OCI-LY1 (cell line): ENCODE data around the gene CCNB3.
"Not testable (repeated sequence)": the region's sequence is repeated elsewhere in the genome, so short reads cannot be mapped to it uniquely, and the experiment has no call there.

Experiments
- H2AFZ ChIP-seq: fragments of 200-600 bp; sonication (generic), shearing (Covaris generic); 2 replicates; pipeline ENCODE4 v1.6.0; 2014; ENCODE audit warnings: antibody characterized with exemption, mild to moderate bottlenecking, low read length
- H3F3A ChIP-seq: fragments of 200-600 bp; sonication (generic), shearing (Covaris generic); 2 replicates; pipeline ENCODE4 v1.6.0; 2014; ENCODE audit warnings: mild to moderate bottlenecking, antibody characterized with exemption, low read length, moderate library complexity; ENCODE audit not compliant: insufficient read depth
- H3K27ac ChIP-seq: fragments of 200-600 bp; sonication (generic); 2 replicates; pipeline ENCODE4 v1.5.1; 2014; ENCODE audit warnings: low read length, mixed run types, mild to moderate bottlenecking, low read depth; ENCODE audit not compliant: poor library complexity, severe bottlenecking
- H3K27me3 ChIP-seq: fragments of 200-600 bp; sonication (generic); 2 replicates; pipeline ENCODE4 v1.6.0; 2014; ENCODE audit warnings: antibody characterized with exemption, mild to moderate bottlenecking, low read length, moderate library complexity; ENCODE audit not compliant: insufficient read depth
- H3K36me3 ChIP-seq: fragments of 200-600 bp; sonication (generic); 2 replicates; pipeline ENCODE4 v1.6.1; 2014; ENCODE audit warnings: mild to moderate bottlenecking, antibody characterized with exemption, low read length, moderate library complexity, mixed read lengths; ENCODE audit not compliant: insufficient read depth
- H3K4me1 ChIP-seq: fragments of 200-600 bp; sonication (generic); 2 replicates; pipeline ENCODE4 v1.5.1; 2014; ENCODE audit warnings: mild to moderate bottlenecking, low read length, moderate library complexity; ENCODE audit not compliant: insufficient read depth, severe bottlenecking
- H3K4me2 ChIP-seq: fragments of 200-600 bp; sonication (generic), shearing (Covaris generic); 2 replicates; pipeline ENCODE4 v1.6.1; 2014; ENCODE audit warnings: low read length
- H3K4me3 ChIP-seq: fragments of 200-600 bp; sonication (generic); 2 replicates; pipeline ENCODE4 v1.5.1; 2014; ENCODE audit warnings: low read length, low read depth, mild to moderate bottlenecking, mixed read lengths; ENCODE audit not compliant: poor library complexity, severe bottlenecking
- H3K79me2 ChIP-seq: fragments of 200-600 bp; shearing (Covaris generic); 2 replicates; pipeline ENCODE4 v1.6.1; 2016; ENCODE audit warnings: mixed run types, low read length, mixed read lengths; ENCODE audit not compliant: insufficient read depth
- H3K9ac ChIP-seq: fragments of 200-600 bp; sonication (generic), shearing (Covaris generic); 2 replicates; pipeline ENCODE4 v1.6.1; 2014; ENCODE audit warnings: mild to moderate bottlenecking, low read length, mixed read lengths
- H3K9me2 ChIP-seq: fragments of 200-600 bp; sonication (generic), shearing (Covaris generic); 2 replicates; pipeline ENCODE4 v1.6.1; 2014; ENCODE audit warnings: low read depth, mild to moderate bottlenecking, low read length, mixed read lengths
- H3K9me3 ChIP-seq: fragments of 200-600 bp; shearing (Covaris generic); 2 replicates; pipeline ENCODE4 v1.6.1; 2014; ENCODE audit warnings: low read length, mixed read lengths
- H4K20me1 ChIP-seq: fragments of 200-600 bp; sonication (generic), shearing (Covaris generic); 2 replicates; pipeline ENCODE4 v1.6.0; 2016; ENCODE audit warnings: mild to moderate bottlenecking, low read length; ENCODE audit not compliant: insufficient read depth
- CTCF ChIP-seq: fragments of 200-600 bp; sonication (generic), shearing (Covaris generic); IDR thresholded peaks from 2 replicates; pipeline ENCODE4 v1.5.1; 2017; ENCODE audit warnings: mild to moderate bottlenecking, antibody characterized with exemption, low read length, moderate library complexity, mixed read lengths
- EZH2 ChIP-seq: fragments of 200-600 bp; sonication (generic), shearing (Covaris generic); IDR thresholded peaks from 2 replicates; pipeline ENCODE4 v1.8.0; 2017; ENCODE audit warnings: borderline replicate concordance, mixed run types, mild to moderate bottlenecking, antibody characterized with exemption, low read length, moderate library complexity, mixed read lengths

CCNB3 gene

GRCh38 chrX:50211510-50211909 is 6.9 kb downstream of the CCNB3 start:
- Histone ChIP-seq H3K27me3 (no peaks in the 10 kb centered on the region), H3K27ac (no peak overlapping the region), H3K4me2 (no peak overlapping the region), H3F3A (no peaks in the 10 kb centered on the region), H3K79me2 (no peaks in the 10 kb centered on the region), H3K36me3 (no peaks in the 10 kb centered on the region), H3K4me3 (no peak overlapping the region), H4K20me1 (no peaks in the 10 kb centered on the region), H3K9me2 (no peaks in the 10 kb centered on the region), H3K9ac (no peak overlapping the region), H3K4me1 (no peaks in the 10 kb centered on the region), H2AFZ (no peak overlapping the region), H3K9me3 (no peaks in the 10 kb centered on the region)
- TF ChIP-seq EZH2 (no peak), CTCF (peak; percentile 23; the same call in 1 of the 2 replicates)

DNA sequence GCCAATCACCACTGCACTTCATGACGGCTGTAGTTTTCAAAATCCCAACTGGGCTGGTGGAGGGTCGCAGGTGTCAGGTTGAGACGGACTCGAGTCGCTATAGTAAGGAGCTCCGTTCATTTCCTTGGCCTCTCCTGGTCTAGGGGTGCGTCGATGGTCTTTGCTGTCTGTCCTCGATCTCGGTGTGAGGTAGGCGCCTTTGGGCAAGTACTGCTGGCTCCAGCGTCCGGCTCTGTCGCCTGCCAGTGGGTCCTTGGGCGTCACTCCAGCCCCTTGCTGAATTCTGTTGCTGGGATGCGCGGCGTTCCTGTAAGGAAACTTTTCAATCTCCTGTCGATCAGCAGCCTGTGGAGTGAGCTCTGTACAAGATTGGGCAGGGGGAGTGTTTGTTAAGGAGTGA is 76.7 kb downstream of the CCNB3 start:
- Histone ChIP-seq H3K79me2 (no peaks in the 10 kb centered on the region), H3K9me2 (no peaks in the 10 kb centered on the region), H4K20me1 (no peaks in the 10 kb centered on the region), H3K27ac (no peak overlapping the region), H3K4me3 (no peak overlapping the region), H3K4me1 (no peaks in the 10 kb centered on the region), H2AFZ (no peak overlapping the region), H3K36me3 (no peaks in the 10 kb centered on the region), H3K9me3 (no peaks in the 10 kb centered on the region), H3K27me3 (no peaks in the 10 kb centered on the region), H3K9ac (no peak overlapping the region), H3K4me2 (no peak overlapping the region), H3F3A (no peaks in the 10 kb centered on the region)
- TF ChIP-seq EZH2 (no peak), CTCF (no peak)

DNA sequence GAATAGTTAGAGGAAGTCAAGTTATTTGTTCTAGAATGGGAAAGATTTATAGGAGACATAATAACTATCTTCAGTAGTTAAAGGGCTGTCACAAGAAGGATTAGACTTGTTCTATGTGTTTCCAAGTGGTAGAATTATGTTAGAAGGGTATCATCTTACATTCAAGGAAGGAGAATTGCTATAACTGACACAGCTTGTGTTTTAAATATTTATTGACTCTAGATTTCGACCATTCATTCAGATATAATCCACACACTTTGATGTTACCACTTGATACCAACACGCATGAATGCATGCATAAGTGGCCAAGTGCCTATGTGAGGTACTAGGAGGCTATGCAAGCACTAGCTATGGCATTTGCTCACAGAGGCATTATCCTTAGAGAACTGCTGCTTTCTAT is 122.7 kb downstream of the CCNB3 start:
- no peaks in the 10 kb centered on the region for H3K4me1 ChIP-seq
- no peaks in the 10 kb centered on the region for H3K9me3 ChIP-seq
- no peak overlapping the region for H3K4me2 ChIP-seq
- no peaks in the 10 kb centered on the region for H3K79me2 ChIP-seq
- TF ChIP-seq CTCF (no peak), EZH2 (no peak)
- no peaks in the 10 kb centered on the region for H4K20me1 ChIP-seq
- H3K9ac ChIP-seq = no peak overlapping the region
- no peak overlapping the region for H3K4me3 ChIP-seq
- no peak overlapping the region for H2AFZ ChIP-seq
- no peaks in the 10 kb centered on the region for H3K9me2 ChIP-seq
- no peaks in the 10 kb centered on the region for H3F3A ChIP-seq
- H3K27ac ChIP-seq = no peak overlapping the region
- H3K36me3 ChIP-seq = no peaks in the 10 kb centered on the region
- H3K27me3 ChIP-seq = no peaks in the 10 kb centered on the region

- not testable (repeated sequence) for H3F3A ChIP-seq, H3K27ac ChIP-seq, H3K4me2 ChIP-seq, H3K9me2 ChIP-seq, H3K9ac ChIP-seq, H3K9me3 ChIP-seq, H3K4me3 ChIP-seq, H3K4me1 ChIP-seq, H4K20me1 ChIP-seq, H2AFZ ChIP-seq, H3K79me2 ChIP-seq, H3K36me3 ChIP-seq, H3K27me3 ChIP-seq
Measured at GRCh38 chrX:50332668-50333067, 128.1 kb downstream of the CCNB3 start.
